Stomach smooth muscle (tissue), 2 donors: ENCODE measurements around the gene GNPDA1.

ENCODE experiments used
- H3K27ac ChIP-seq: one replicate; pipeline ENCODE4 v1.7.0; 2013; ENCODE audit warnings: mild to moderate bottlenecking, low read length, inconsistent platforms
- H3K27me3 ChIP-seq, 2 donors: one replicate each; pipeline ENCODE4 v1.7.0; 2013; ENCODE audit warnings: low read length in 2 of 2; ENCODE audit not compliant: insufficient read depth in 2 of 2, control insufficient read depth in 1 of 2
- H3K36me3 ChIP-seq, 2 donors: one replicate each; pipeline ENCODE4 v1.7.0; 2013; ENCODE audit warnings: low read length in 2 of 2; ENCODE audit not compliant: control insufficient read depth in 2 of 2, insufficient read depth in 2 of 2
- H3K4me1 ChIP-seq: one replicate; pipeline ENCODE4 v1.7.0; 2013; ENCODE audit warnings: low read length; ENCODE audit not compliant: control insufficient read depth, insufficient read depth
- H3K4me3 ChIP-seq, 2 donors: one replicate each; pipeline ENCODE4 v1.7.0; 2013; ENCODE audit warnings: low read length in 2 of 2
- H3K9ac ChIP-seq, 2 donors: one replicate each; pipeline ENCODE4 v1.7.0; 2013; ENCODE audit warnings: low read length in 2 of 2, mild to moderate bottlenecking in 1 of 2
- H3K9me3 ChIP-seq, 2 donors: one replicate each; pipeline ENCODE4 v1.7.0; 2013; ENCODE audit warnings: low read length in 2 of 2; ENCODE audit not compliant: control insufficient read depth in 2 of 2
- donor health status: healthy.
- donor health status: Pancreatic carcinoma.

GNPDA1 gene

GRCh38 chr5:142008813-142009212 lies 4.0 kb downstream of the GNPDA1 start:
- Histone ChIP-seq H3K27me3 (no peaks in the 10 kb centered on the region), H3K36me3 (peaks cover 26 to 32% of the 10 kb centered on the region in 2 donors), H3K4me3 (no peak overlapping the region)

GRCh38 chr5:142007237-142007544 lies 5.6 kb downstream of the GNPDA1 start:
- H3K4me1 ChIP-seq = peaks cover 4% of the 10 kb centered on the region
- no peaks in the 10 kb centered on the region for H3K27me3 ChIP-seq
- H3K9me3 ChIP-seq = no peaks in the 10 kb centered on the region
- H3K9ac ChIP-seq = no peak overlapping the region
- peaks cover 37 to 42% of the 10 kb centered on the region in 2 donors for H3K36me3 ChIP-seq
- no peak overlapping the region for H3K4me3 ChIP-seq
- no peak overlapping the region for H3K27ac ChIP-seq

More at GRCh38 chr5:142008813-142009212, 4.0 kb downstream of the GNPDA1 start:
- no peak overlapping the region for H3K9ac ChIP-seq
- H3K9me3 ChIP-seq = no peaks in the 10 kb centered on the region
- H3K4me1 ChIP-seq = peaks cover 10% of the 10 kb centered on the region
- no peak overlapping the region for H3K27ac ChIP-seq

DNA sequence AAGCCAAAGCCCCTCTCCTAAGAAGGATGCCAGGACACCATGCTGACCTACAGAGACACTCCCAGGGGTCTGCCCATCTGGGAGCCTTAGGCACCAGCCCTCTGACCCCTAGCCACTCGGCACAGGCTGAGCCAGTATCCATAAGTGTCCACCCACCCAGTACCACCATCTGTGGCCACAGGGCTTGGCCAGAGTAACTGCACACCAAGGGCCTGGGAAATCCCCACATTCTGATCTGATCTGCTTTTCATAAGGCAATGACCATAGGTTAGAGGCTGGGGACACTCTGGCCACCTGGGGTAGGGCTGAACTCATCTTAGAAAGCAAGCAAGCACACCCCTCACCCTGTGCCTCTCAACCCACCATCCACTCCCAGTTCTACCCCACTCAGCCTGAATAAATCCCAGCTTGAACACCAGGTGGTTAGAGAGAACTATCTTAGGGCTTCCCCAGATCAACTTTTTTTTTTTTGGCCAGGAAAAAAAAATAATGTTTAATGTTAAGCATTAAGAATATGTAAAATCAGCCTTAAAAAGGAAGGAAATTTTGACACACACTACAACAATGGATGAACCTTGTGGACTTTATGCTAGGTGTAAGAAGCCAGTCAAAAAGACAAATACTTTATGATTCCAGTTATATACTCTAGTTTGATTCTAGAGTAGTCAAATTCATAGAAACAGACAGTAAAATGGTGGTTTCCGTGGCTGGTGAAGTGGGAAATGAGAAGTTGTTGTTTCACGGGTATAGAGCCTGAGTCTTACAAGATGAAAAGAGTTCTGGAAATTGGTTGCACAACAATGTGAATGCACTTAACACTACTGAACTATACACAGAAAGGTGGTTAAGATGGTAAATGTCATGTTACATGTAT lies 6.2 kb downstream of the GNPDA1 start:
- Histone ChIP-seq H3K4me1 (no peaks in the 10 kb centered on the region), H3K9ac (no peak overlapping the region), H3K4me3 (no peak overlapping the region), H3K9me3 (no peaks in the 10 kb centered on the region), H3K27ac (no peak overlapping the region), H3K36me3 (peaks cover 42 to 43% of the 10 kb centered on the region in 2 donors), H3K27me3 (no peaks in the 10 kb centered on the region)

GRCh38 chr5:142003266-142003800 lies 9.5 kb downstream of the GNPDA1 start:
- no peaks in the 10 kb centered on the region for H3K9me3 ChIP-seq
- H3K27me3 ChIP-seq = no peaks in the 10 kb centered on the region
- peaks cover 43 to 49% of the 10 kb centered on the region in 2 donors for H3K36me3 ChIP-seq
- H3K4me1 ChIP-seq = no peaks in the 10 kb centered on the region
- no peak overlapping the region for H3K4me3 ChIP-seq
- no peak overlapping the region for H3K27ac ChIP-seq
- H3K9ac ChIP-seq = no peak overlapping the region

- no peak overlapping the region for H3K9ac ChIP-seq
- H3K4me1 ChIP-seq = no peaks in the 10 kb centered on the region
- H3K36me3 ChIP-seq = peaks cover 36 to 40% of the 10 kb centered on the region in 2 donors
- H3K27ac ChIP-seq = no peak overlapping the region
- no peaks in the 10 kb centered on the region for H3K9me3 ChIP-seq
- H3K4me3 ChIP-seq = no peak overlapping the region
- no peaks in the 10 kb centered on the region for H3K27me3 ChIP-seq
Measured at GRCh38 chr5:142000704-142001484, 11.9 kb downstream of the GNPDA1 start.

- Histone ChIP-seq H3K27ac (no peak overlapping the region), H3K4me1 (no peaks in the 10 kb centered on the region), H3K4me3 (no peak overlapping the region), H3K9me3 (no peaks in the 10 kb centered on the region), H3K9ac (no peak overlapping the region), H3K27me3 (no peaks in the 10 kb centered on the region), H3K36me3 (peaks cover 30 to 36% of the 10 kb centered on the region in 2 donors)
Measured at GRCh38 chr5:142000173-142000572, 12.7 kb downstream of the GNPDA1 start.

DNA sequence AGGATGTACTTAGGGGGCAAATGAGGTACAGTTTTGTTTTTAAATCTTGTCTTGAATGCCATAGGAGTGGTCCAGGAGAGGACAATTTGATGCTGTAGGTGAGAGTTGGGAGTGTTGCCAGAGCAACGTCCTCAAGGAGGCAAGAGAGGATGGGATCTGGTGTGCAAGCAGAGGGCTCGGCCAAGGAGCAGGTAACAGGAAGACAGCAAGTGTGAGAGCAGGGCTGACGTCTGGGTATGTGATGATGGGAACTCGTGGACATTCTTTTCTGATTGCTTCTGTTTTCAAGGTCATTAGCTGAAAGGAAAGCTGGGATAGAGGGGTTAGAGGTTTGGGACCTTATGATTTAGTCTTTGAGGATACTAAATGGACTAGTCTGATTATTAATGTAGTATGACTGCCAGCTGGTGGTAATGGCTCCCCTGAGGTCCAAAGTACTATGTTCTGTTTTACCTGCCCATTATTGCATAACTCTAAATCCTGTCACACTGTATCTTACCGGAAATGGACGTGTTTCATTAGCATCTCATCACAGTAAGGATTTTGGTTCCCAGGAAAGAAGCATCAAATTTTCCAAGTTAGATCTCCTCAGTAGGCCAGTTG lies 15.4 kb downstream of the GNPDA1 start:
- Histone ChIP-seq H3K27ac (no peak overlapping the region), H3K9me3 (no peaks in the 10 kb centered on the region), H3K27me3 (no peaks in the 10 kb centered on the region), H3K4me3 (no peak overlapping the region), H3K36me3 (peaks cover 23 to 25% of the 10 kb centered on the region in 2 donors), H3K9ac (no peak overlapping the region), H3K4me1 (peaks cover 3% of the 10 kb centered on the region)

- H3K36me3 ChIP-seq = peaks cover 15 to 23% of the 10 kb centered on the region in 2 donors
- H3K27me3 ChIP-seq = no peaks in the 10 kb centered on the region
- no peak overlapping the region for H3K9ac ChIP-seq
- peaks cover 3% of the 10 kb centered on the region for H3K4me1 ChIP-seq
- no peaks in the 10 kb centered on the region for H3K9me3 ChIP-seq
- no peak overlapping the region for H3K27ac ChIP-seq
- no peak overlapping the region for H3K4me3 ChIP-seq
Measured at GRCh38 chr5:141995656-141996055, 17.2 kb downstream of the GNPDA1 start.

GRCh38 chr5:141994511-141995136 lies 18.2 kb downstream of the GNPDA1 start:
- Histone ChIP-seq H3K27me3 (no peaks in the 10 kb centered on the region), H3K9ac (no peak overlapping the region), H3K27ac (no peak overlapping the region), H3K9me3 (no peaks in the 10 kb centered on the region), H3K4me1 (peaks cover 3% of the 10 kb centered on the region), H3K4me3 (no peak overlapping the region), H3K36me3 (peaks cover 14 to 23% of the 10 kb centered on the region in 2 donors)

GRCh38 chr5:141992349-141992963 lies 20.4 kb downstream of the GNPDA1 start:
- H3K27ac ChIP-seq = no peak overlapping the region
- no peaks in the 10 kb centered on the region for H3K27me3 ChIP-seq
- no peak overlapping the region for H3K4me3 ChIP-seq
- peaks cover 16 to 21% of the 10 kb centered on the region in 2 donors for H3K36me3 ChIP-seq
- peaks cover 3% of the 10 kb centered on the region for H3K4me1 ChIP-seq
- H3K9ac ChIP-seq = no peak overlapping the region
- H3K9me3 ChIP-seq = no peaks in the 10 kb centered on the region
